Transverse colon (tissue), 4 donors: ENCODE results near the gene CD101.

ENCODE experiments used
- POLR2A ChIP-seq: fragments of 450-650 bp; IDR thresholded peaks from one replicate; pipeline ENCODE4 v1.6.1; 2016; ENCODE audit warnings: antibody characterized with exemption, mild to moderate bottlenecking, moderate library complexity
- POLR2AphosphoS5 ChIP-seq, 3 donors: sonication (generic); formaldehyde crosslinking; IDR thresholded peaks; one replicate each; pipeline ENCODE4 v1.6.1; 2016; ENCODE audit warnings: antibody characterized with exemption in 3 of 3
- TF ChIP-seq, protein P1 (sequence below), 5 experiments: fragments of 200-600 bp in 3 of 5; fragments of 450-650 bp in 2 of 5; sonication (generic) in 3 of 5; IDR thresholded peaks; 1 replicate in 2 of 5; 2 replicates in 3 of 5; pipeline ENCODE4 v1.5.1; 2016 to 2017; ENCODE audit warnings: antibody characterized with exemption in 5 of 5, inconsistent platforms in 3 of 5, mild to moderate bottlenecking in 2 of 5, moderate library complexity in 1 of 5

DNA sequence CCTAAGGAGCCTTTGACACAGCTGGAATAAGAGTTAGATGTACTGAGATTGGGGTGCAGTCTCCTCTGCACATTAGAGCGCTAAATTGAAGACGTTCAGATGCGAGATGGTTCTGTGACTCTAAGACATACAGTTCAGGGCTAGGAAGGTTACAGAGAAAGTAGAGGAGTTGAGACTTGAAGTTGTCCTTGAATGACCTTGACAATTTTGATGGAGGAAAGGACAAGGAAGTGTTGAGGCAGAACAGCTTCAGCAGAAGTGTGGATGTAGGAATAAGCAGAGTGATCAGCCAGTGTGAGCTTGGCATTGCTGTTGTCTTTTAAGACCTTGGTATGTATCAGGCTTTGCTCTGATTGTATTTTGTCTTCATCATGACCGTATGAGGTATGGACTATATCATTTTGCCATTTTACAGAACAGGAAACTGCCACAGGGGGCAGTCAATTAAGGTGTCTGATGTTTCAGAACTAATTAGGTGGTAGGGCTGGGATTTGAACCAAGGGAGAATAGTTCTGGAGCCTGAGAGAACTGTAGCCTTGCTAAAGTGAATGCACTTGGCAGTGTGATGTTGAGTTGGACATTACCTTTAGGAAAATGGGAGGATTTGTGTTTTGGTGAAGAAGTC, 67.8 kb downstream of the CD101 start:
- TF ChIP-seq, protein P1, sequence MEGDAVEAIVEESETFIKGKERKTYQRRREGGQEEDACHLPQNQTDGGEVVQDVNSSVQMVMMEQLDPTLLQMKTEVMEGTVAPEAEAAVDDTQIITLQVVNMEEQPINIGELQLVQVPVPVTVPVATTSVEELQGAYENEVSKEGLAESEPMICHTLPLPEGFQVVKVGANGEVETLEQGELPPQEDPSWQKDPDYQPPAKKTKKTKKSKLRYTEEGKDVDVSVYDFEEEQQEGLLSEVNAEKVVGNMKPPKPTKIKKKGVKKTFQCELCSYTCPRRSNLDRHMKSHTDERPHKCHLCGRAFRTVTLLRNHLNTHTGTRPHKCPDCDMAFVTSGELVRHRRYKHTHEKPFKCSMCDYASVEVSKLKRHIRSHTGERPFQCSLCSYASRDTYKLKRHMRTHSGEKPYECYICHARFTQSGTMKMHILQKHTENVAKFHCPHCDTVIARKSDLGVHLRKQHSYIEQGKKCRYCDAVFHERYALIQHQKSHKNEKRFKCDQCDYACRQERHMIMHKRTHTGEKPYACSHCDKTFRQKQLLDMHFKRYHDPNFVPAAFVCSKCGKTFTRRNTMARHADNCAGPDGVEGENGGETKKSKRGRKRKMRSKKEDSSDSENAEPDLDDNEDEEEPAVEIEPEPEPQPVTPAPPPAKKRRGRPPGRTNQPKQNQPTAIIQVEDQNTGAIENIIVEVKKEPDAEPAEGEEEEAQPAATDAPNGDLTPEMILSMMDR (IDR thresholded peaks at IDR 0.05), result no peak
- TF ChIP-seq POLR2A, result no peak
- TF ChIP-seq POLR2AphosphoS5 (IDR thresholded peaks at IDR 0.05), result no peak
